GM23248 (cell line): ENCODE data around the gene LPCAT4.

Experiments
- EZH2 ChIP-seq: fragments of 200-600 bp; sonication (generic); IDR thresholded peaks from 2 replicates; pipeline ENCODE4 v1.6.1; 2018; ENCODE audit warnings: antibody characterized with exemption, mild to moderate bottlenecking; ENCODE audit not compliant: insufficient read depth, poor library complexity, severe bottlenecking
- EZH2phosphoT487 ChIP-seq: fragments of 200-600 bp; sonication (generic); IDR thresholded peaks from 2 replicates; pipeline ENCODE4 v1.6.1; 2018; ENCODE audit warnings: antibody characterized with exemption, moderate library complexity, mild to moderate bottlenecking, low read depth; ENCODE audit not compliant: insufficient read depth

DNA sequence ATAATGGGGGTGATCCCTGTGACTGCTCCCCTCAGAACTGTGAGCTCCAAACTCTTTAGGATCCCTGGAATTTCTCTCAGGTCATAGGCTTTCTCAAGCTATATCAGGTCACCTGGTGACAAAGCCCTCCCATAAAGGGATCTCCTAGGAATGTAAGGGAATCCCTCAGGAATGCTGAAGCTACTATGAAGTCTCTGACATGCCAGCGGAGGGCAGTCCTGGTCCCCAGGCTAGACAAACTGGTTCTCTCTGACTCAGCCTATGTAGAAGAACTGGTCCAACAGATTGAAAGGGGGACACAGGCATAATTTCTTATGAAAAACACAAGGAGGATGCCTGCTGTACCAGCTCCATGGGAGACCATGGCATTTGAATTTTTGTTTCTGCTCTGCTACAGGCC is 6.7 kb downstream of the LPCAT4 start:
- TF ChIP-seq EZH2: no peak
- TF ChIP-seq EZH2phosphoT487: no peak
